Measurements from ENCODE around the gene HSPB9. TPM values are rescaled to one million over a fixed set of nuclear protein-coding genes. Genes with fewer than 3 reads are reported as not detected.

The HSPB9 gene
- total RNA-seq, 4 donors from 2014 or later = not detected

GRCh38 chr17:42163113-42163512 lies 40.5 kb downstream of the HSPB9 start:
- TF ChIP-seq CTCF (IDR thresholded peaks at IDR 0.05; ENCODE audit: low read depth) = no peak

- TF ChIP-seq CTCF (IDR thresholded peaks at IDR 0.05; ENCODE audit: low read depth) = no peak
These were observed 41.2 kb downstream of the HSPB9 start for GRCh38 chr17:42163696-42164407.

- no peak for TF ChIP-seq CTCF (IDR thresholded peaks at IDR 0.05; ENCODE audit: low read depth)
These were observed 43.1 kb downstream of the HSPB9 start for GRCh38 chr17:42165751-42166150.

- no peak for TF ChIP-seq CTCF (IDR thresholded peaks at IDR 0.05; ENCODE audit: low read depth)
These were observed 43.7 kb downstream of the HSPB9 start for GRCh38 chr17:42166196-42166763.

- no peak for TF ChIP-seq CTCF (IDR thresholded peaks at IDR 0.05; ENCODE audit: low read depth)
These were observed 45.2 kb downstream of the HSPB9 start for GRCh38 chr17:42167807-42168206.

- TF ChIP-seq CTCF (IDR thresholded peaks at IDR 0.05; ENCODE audit: low read depth) = no peak
These were observed 46.7 kb downstream of the HSPB9 start for GRCh38 chr17:42169351-42169750.

- no peak for TF ChIP-seq CTCF (IDR thresholded peaks at IDR 0.05; ENCODE audit: low read depth)
These were observed 49.2 kb downstream of the HSPB9 start for GRCh38 chr17:42171831-42172230.

Other genes with a start within 250 kb of the HSPB9 start
- 10 to 100 TPM; 50.9 to 75.9 (median 64.1) TPM for gene ACLY, start 203.9 kb upstream of the HSPB9 start, total RNA-seq
- gene ODAD4, start 192.2 kb upstream of the HSPB9 start, total RNA-seq = under 1 TPM; 0.33 to 0.88 (median 0.44) TPM
- gene CNP, start 156.0 kb upstream of the HSPB9 start, total RNA-seq = 10 to 100 TPM; 25.4 to 96.1 (median 55.2) TPM
- 10 to 100 TPM; 70.1 to 79.6 (median 76.4) TPM for gene DNAJC7, start 105.4 kb upstream of the HSPB9 start, total RNA-seq
- 10 to 100 TPM; 21.2 to 37.1 (median 29.0) TPM for gene NKIRAS2, start 102.7 kb upstream of the HSPB9 start, total RNA-seq
- 1 to 10 TPM in 1 of 4 donors, under 1 TPM in 2, not detected in 1; 0.17 to 1.7 (median 0.44) TPM for gene C17orf113, start 72.2 kb upstream of the HSPB9 start, total RNA-seq
- gene ZNF385C, start 24.3 kb upstream of the HSPB9 start, total RNA-seq = under 1 TPM in 2 of 4 donors, not detected in 2; 0.22 to 0.49 TPM
- 10 to 100 TPM in 3 of 4 donors, 1 to 10 TPM in 1; 4.7 to 17.1 (median 13.5) TPM for gene DHX58, start 10.1 kb upstream of the HSPB9 start, total RNA-seq
- 10 to 100 TPM; 27.2 to 49.9 (median 32.8) TPM for gene KAT2A, start 1.4 kb upstream of the HSPB9 start, total RNA-seq
- 100 to 1,000 TPM in 3 of 4 donors, 10 to 100 TPM in 1; 89.7 to 167 (median 115) TPM for gene RAB5C, start 32.2 kb downstream of the HSPB9 start, total RNA-seq
- gene KCNH4, start 58.3 kb downstream of the HSPB9 start, total RNA-seq = under 1 TPM in 3 of 4 donors, not detected in 1; 0.16 to 0.34 (median 0.19) TPM
- gene HCRT, start 62.6 kb downstream of the HSPB9 start, total RNA-seq = not detected
- gene GHDC, start 71.7 kb downstream of the HSPB9 start, total RNA-seq = 10 to 100 TPM; 18.8 to 47.5 (median 45.3) TPM
- 100 to 1,000 TPM in 2 of 4 donors, 10 to 100 TPM in 2; 87.6 to 200 (median 113) TPM for gene STAT5B, start 153.6 kb downstream of the HSPB9 start, total RNA-seq
- 100 to 1,000 TPM; 158 to 721 (median 285) TPM for gene STAT5A, start 165.7 kb downstream of the HSPB9 start, total RNA-seq

Data from subcutaneous adipose tissue (tissue), 4 donors.